ENCODE results near the gene PTCHD4. TPM values are rescaled to one million over a fixed set of nuclear protein-coding genes. Genes with fewer than 3 reads are reported as not detected.

PTCHD4 gene
- 0.87 and 2.0 TPM in 2 replicates for total RNA-seq

GRCh38 chr6:48111143-48111506 lies at the start of gene PTCHD4:
Gene PTCHD4 (minus strand): TSS chr6:48111197. CDS start chr6:48068957, 42,240 bp downstream.

